ENCODE measurements around the gene GALC.
A peak's percentile ranks its signal among the peaks of the same experiment; 100 is the strongest.
"Not testable (repeated sequence)": the region's sequence is repeated elsewhere in the genome, so short reads cannot be mapped to it uniquely, and the experiment has no call there.

GALC gene

GRCh38 chr14:88025313-88025712 lies 32.3 kb upstream of the GALC start:
- Histone ChIP-seq H3K27ac (ENCODE audit: low read length) (no peak overlapping the region), H3K27me3 (ENCODE audit: insufficient read depth, low read length, poor library complexity) (no peaks in the 10 kb centered on the region), H3K4me2 (ENCODE audit: insufficient read depth, low read length) (no peak overlapping the region), H3K4me3 (ENCODE audit: low read depth in 1 of 2, low read length in 2 of 2) (no peak overlapping the region), H2AFZ (ENCODE audit: low read depth, low read length) (no peak overlapping the region), H4K20me1 (ENCODE audit: insufficient read depth, low read length) (no peaks in the 10 kb centered on the region), H3K36me3 (ENCODE audit: insufficient read depth, low read length) (no peaks in the 10 kb centered on the region), H3K9ac (ENCODE audit: low read depth, low read length) (no peak overlapping the region), H3K79me2 (ENCODE audit: insufficient read depth, low read length) (no peaks in the 10 kb centered on the region), H3K9me3 (ENCODE audit: insufficient read depth, low read length, severe bottlenecking) (no peaks in the 10 kb centered on the region), H3K4me1 (ENCODE audit: insufficient read depth, low read length) (peaks cover 30% of the 10 kb centered on the region)
- no peak for TF ChIP-seq EZH2 (IDR thresholded peaks at IDR 0.05; ENCODE audit: borderline replicate concordance, low read depth, low read length, severe bottlenecking)
- TF ChIP-seq CTCF (IDR thresholded peaks at IDR 0.05; ENCODE audit: borderline replicate concordance, extremely low read depth, low read length, poor library complexity, severe bottlenecking), result no peak
- ATAC-seq (ENCODE audit: insufficient read depth, low read depth) (no peak), DNase-seq (no peak)

GRCh38 chr14:88024252-88025086 lies 31.5 kb upstream of the GALC start:
- not testable (repeated sequence) for H3K9ac ChIP-seq (ENCODE audit: low read depth, low read length); H3K9me3 ChIP-seq (ENCODE audit: insufficient read depth, low read length, severe bottlenecking); H4K20me1 ChIP-seq (ENCODE audit: insufficient read depth, low read length); ATAC-seq (ENCODE audit: insufficient read depth, low read depth); H3K4me2 ChIP-seq (ENCODE audit: insufficient read depth, low read length); H3K27ac ChIP-seq (ENCODE audit: low read length); H2AFZ ChIP-seq (ENCODE audit: low read depth, low read length); H3K4me3 ChIP-seq (ENCODE audit: low read depth in 1 of 2, low read length in 2 of 2); DNase-seq; H3K27me3 ChIP-seq (ENCODE audit: insufficient read depth, low read length, poor library complexity); H3K36me3 ChIP-seq (ENCODE audit: insufficient read depth, low read length); H3K79me2 ChIP-seq (ENCODE audit: insufficient read depth, low read length)
- peaks cover 30% of the 10 kb centered on the region for H3K4me1 ChIP-seq (ENCODE audit: insufficient read depth, low read length)

- Histone ChIP-seq H3K27me3 (ENCODE audit: insufficient read depth, low read length, poor library complexity) (no peaks in the 10 kb centered on the region), H3K79me2 (ENCODE audit: insufficient read depth, low read length) (no peaks in the 10 kb centered on the region), H3K9ac (ENCODE audit: low read depth, low read length) (no peak overlapping the region), H3K36me3 (ENCODE audit: insufficient read depth, low read length) (no peaks in the 10 kb centered on the region), H3K4me2 (ENCODE audit: insufficient read depth, low read length) (peak overlapping the region; percentile 15; the same call in 1 of the 2 replicates), H3K4me1 (ENCODE audit: insufficient read depth, low read length) (peaks cover 30% of the 10 kb centered on the region), H3K27ac (ENCODE audit: low read length) (peak overlapping the region; percentile 67), H3K9me3 (ENCODE audit: insufficient read depth, low read length, severe bottlenecking) (no peaks in the 10 kb centered on the region), H2AFZ (ENCODE audit: low read depth, low read length) (peak overlapping the region; percentile 61), H3K4me3 (ENCODE audit: low read depth in 1 of 2, low read length in 2 of 2) (no peak overlapping the region), H4K20me1 (ENCODE audit: insufficient read depth, low read length) (no peaks in the 10 kb centered on the region)
- ATAC-seq (ENCODE audit: insufficient read depth, low read depth) (peak; percentile 75), DNase-seq (no peak)
- no peak for TF ChIP-seq EZH2 (IDR thresholded peaks at IDR 0.05; ENCODE audit: borderline replicate concordance, low read depth, low read length, severe bottlenecking)
- no peak for TF ChIP-seq CTCF (IDR thresholded peaks at IDR 0.05; ENCODE audit: borderline replicate concordance, extremely low read depth, low read length, poor library complexity, severe bottlenecking)
Measured at GRCh38 chr14:88023658-88024187, 30.7 kb upstream of the GALC start.

- Histone ChIP-seq H3K36me3 (ENCODE audit: insufficient read depth, low read length) (no peaks in the 10 kb centered on the region), H3K79me2 (ENCODE audit: insufficient read depth, low read length) (no peaks in the 10 kb centered on the region), H3K27me3 (ENCODE audit: insufficient read depth, low read length, poor library complexity) (no peaks in the 10 kb centered on the region), H3K4me2 (ENCODE audit: insufficient read depth, low read length) (no peak overlapping the region), H2AFZ (ENCODE audit: low read depth, low read length) (no peak overlapping the region), H3K9ac (ENCODE audit: low read depth, low read length) (no peak overlapping the region), H4K20me1 (ENCODE audit: insufficient read depth, low read length) (no peaks in the 10 kb centered on the region), H3K9me3 (ENCODE audit: insufficient read depth, low read length, severe bottlenecking) (no peaks in the 10 kb centered on the region), H3K27ac (ENCODE audit: low read length) (no peak overlapping the region), H3K4me1 (ENCODE audit: insufficient read depth, low read length) (no peaks in the 10 kb centered on the region), H3K4me3 (ENCODE audit: low read depth in 1 of 2, low read length in 2 of 2) (no peak overlapping the region)
- DNase-seq (no peak), ATAC-seq (ENCODE audit: insufficient read depth, low read depth) (no peak)
- TF ChIP-seq CTCF (IDR thresholded peaks at IDR 0.05; ENCODE audit: borderline replicate concordance, extremely low read depth, low read length, poor library complexity, severe bottlenecking) (no peak), EZH2 (IDR thresholded peaks at IDR 0.05; ENCODE audit: borderline replicate concordance, low read depth, low read length, severe bottlenecking) (no peak)
Measured at GRCh38 chr14:88017535-88017934, 24.6 kb upstream of the GALC start.

Data from DND-41 (cell line).